ENCODE data around the gene MVB12B.

Gene MVB12B

GRCh38 chr9:126303488-126303887 is 23.1 kb upstream of the MVB12B start:
- DNase-seq (ENCODE audit: low read depth, low spot score): no peak

GRCh38 chr9:126304207-126304970 is 22.2 kb upstream of the MVB12B start:
- no peak for DNase-seq (ENCODE audit: low read depth, low spot score)

GRCh38 chr9:126304971-126305320 is 21.7 kb upstream of the MVB12B start:
- peak; percentile 18 for DNase-seq (ENCODE audit: low read depth, low spot score)

- no peak for DNase-seq (ENCODE audit: low read depth, low spot score)
These were observed 20.5 kb upstream of the MVB12B start for GRCh38 chr9:126306071-126306647.

- no peak for DNase-seq (ENCODE audit: low read depth, low spot score)
These were observed 19.1 kb upstream of the MVB12B start for GRCh38 chr9:126307322-126308061.

GRCh38 chr9:126309427-126310189 is 17.0 kb upstream of the MVB12B start:
- no peak for DNase-seq (ENCODE audit: low read depth, low spot score)

- DNase-seq (ENCODE audit: low read depth, low spot score): no peak
These were observed 13.8 kb upstream of the MVB12B start for GRCh38 chr9:126312584-126313551.

GRCh38 chr9:126316085-126316655 is 10.5 kb upstream of the MVB12B start:
- no peak for DNase-seq (ENCODE audit: low read depth, low spot score)

GRCh38 chr9:126317513-126317912 is 9.1 kb upstream of the MVB12B start:
- no peak for DNase-seq (ENCODE audit: low read depth, low spot score)

GRCh38 chr9:126318858-126319257 is 7.8 kb upstream of the MVB12B start:
- no peak for DNase-seq (ENCODE audit: low read depth, low spot score)

GRCh38 chr9:126319671-126320070 is 7.0 kb upstream of the MVB12B start:
- no peak for DNase-seq (ENCODE audit: low read depth, low spot score)

GRCh38 chr9:126320158-126320922 is 6.3 kb upstream of the MVB12B start:
- DNase-seq (ENCODE audit: low read depth, low spot score): no peak

GRCh38 chr9:126321742-126322141 is 4.9 kb upstream of the MVB12B start:
- no peak for DNase-seq (ENCODE audit: low read depth, low spot score)

GRCh38 chr9:126325821-126326220 is 808 bp upstream of the MVB12B start:
- no peak for DNase-seq (ENCODE audit: low read depth, low spot score)

GRCh38 chr9:126327006-126327713 is 531 bp downstream of the MVB12B start:
- no peak for DNase-seq (ENCODE audit: low read depth, low spot score)

GRCh38 chr9:126327714-126328185 is 1.1 kb downstream of the MVB12B start:
- no peak for DNase-seq (ENCODE audit: low read depth, low spot score)

GRCh38 chr9:126328407-126328806 is 1.8 kb downstream of the MVB12B start:
- DNase-seq (ENCODE audit: low read depth, low spot score): no peak

GRCh38 chr9:126329476-126330275 is 3.0 kb downstream of the MVB12B start:
- DNase-seq (ENCODE audit: low read depth, low spot score): peak; percentile 38
